Bronchial epithelial cell (primary cell): ENCODE data around the gene PSEN1. TPM values are rescaled to one million over a fixed set of nuclear protein-coding genes. Genes with fewer than 3 reads are reported as not detected.
A peak's percentile ranks its signal among the peaks of the same experiment; 100 is the strongest.

Source experiments
- DNase-seq: peaks from one replicate; pipeline ENCODE4 v3.0.0-alpha.2; 2010; ENCODE audit warnings: low read depth
- FAIRE-seq: peaks from 2 replicates; lab custom pipeline; 2011; peaks lifted over from hg19 to GRCh38; lab: Jason Lieb, UNC
- H3K27me3 ChIP-seq: 2 replicates; pipeline ENCODE4 v1.5.1; 2011; ENCODE audit warnings: low read length; ENCODE audit not compliant: control insufficient read depth, insufficient read depth
- H3K36me3 ChIP-seq: 2 replicates; pipeline ENCODE4 v1.5.1; 2011; ENCODE audit warnings: low read length; ENCODE audit not compliant: control insufficient read depth, insufficient read depth
- H3K4me3 ChIP-seq: 2 replicates; pipeline ENCODE4 v1.5.1; 2011; ENCODE audit warnings: mild to moderate bottlenecking, low read depth, low read length, control low read depth
- CTCF ChIP-seq: IDR thresholded peaks from 2 replicates; pipeline ENCODE4 v1.5.1; 2011; ENCODE audit warnings: mild to moderate bottlenecking, moderate library complexity, low read length, control low read depth, inconsistent platforms; ENCODE audit not compliant: insufficient read depth, severe bottlenecking
- total RNA-seq: library from RNA; depleted of rRNA; stranded (reverse); fragments of >200 nt; gene quantifications from 2 replicates; pipeline ENCODE4 v1.2.1, GENCODE V29; 2014

PSEN1 gene
- total RNA-seq, 1 donor from 2014 or later: 86.1 TPM

DNA sequence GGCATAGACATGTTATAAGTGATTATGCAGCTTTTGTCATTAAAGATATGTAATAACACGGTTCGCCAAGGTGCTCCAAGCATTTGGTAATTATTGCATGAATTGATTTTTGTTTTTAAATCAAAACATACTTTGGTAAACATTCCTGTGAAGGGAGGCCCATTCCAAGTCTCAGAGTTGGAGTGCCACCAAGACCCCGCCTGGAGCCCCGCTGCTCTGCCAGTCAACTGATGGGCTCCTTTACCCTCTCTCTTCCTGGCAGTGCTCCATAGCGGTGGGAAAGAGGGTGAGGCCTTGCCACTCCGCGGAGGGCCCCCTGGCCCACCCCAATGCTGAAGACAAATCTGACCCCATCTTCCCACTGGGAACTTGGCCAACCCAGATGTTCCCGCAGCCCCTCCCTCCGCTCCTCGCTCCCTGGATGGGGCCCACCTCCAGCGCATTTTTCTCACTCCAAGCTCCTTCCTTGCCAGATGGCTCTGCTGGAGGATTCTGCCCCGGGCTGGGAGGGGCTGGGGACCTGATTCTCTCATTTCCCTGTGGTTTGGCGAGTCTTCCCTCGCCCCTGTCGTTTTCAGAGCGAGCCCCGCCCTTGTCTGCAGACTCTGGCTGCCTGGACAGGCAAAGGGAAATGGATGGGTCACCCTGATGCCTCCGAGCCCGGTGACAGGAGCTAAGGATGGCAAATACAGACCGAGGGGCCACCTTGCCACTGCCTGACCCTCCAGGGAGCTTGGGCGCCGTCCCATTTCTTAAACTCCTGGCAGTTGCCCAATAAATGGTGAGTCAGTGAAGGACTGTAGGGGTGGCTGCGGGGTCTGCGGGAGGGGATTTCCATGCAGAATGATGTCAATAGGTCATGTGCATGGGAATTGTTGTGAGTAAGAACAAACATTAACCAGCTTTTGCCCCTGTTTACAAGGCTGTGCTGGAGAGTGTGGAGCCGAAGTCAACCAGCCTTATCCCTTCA lies 91.8 kb downstream of the PSEN1 start:
- FAIRE-seq (no peak), DNase-seq (peak; percentile 87)
- H3K4me3 ChIP-seq: no peak overlapping the region
- peaks cover 1% of the 10 kb centered on the region for H3K27me3 ChIP-seq
- no peak for TF ChIP-seq CTCF
- H3K36me3 ChIP-seq: no peaks in the 10 kb centered on the region

GRCh38 chr14:73230051-73230450 lies 93.7 kb downstream of the PSEN1 start:
- no peak for FAIRE-seq

GRCh38 chr14:73231981-73232851 lies 95.9 kb downstream of the PSEN1 start:
- H3K4me3 ChIP-seq: no peak overlapping the region
- no peak for FAIRE-seq
- DNase-seq: no peak
- no peaks in the 10 kb centered on the region for H3K36me3 ChIP-seq
- peaks cover 11% of the 10 kb centered on the region for H3K27me3 ChIP-seq
- TF ChIP-seq CTCF: peak; percentile 39

More at GRCh38 chr14:73230051-73230450, 93.7 kb downstream of the PSEN1 start:
- DNase-seq: no peak
- no peak overlapping the region for H3K4me3 ChIP-seq
- peaks cover 3% of the 10 kb centered on the region for H3K27me3 ChIP-seq
- H3K36me3 ChIP-seq: no peaks in the 10 kb centered on the region
- no peak for TF ChIP-seq CTCF

DNA sequence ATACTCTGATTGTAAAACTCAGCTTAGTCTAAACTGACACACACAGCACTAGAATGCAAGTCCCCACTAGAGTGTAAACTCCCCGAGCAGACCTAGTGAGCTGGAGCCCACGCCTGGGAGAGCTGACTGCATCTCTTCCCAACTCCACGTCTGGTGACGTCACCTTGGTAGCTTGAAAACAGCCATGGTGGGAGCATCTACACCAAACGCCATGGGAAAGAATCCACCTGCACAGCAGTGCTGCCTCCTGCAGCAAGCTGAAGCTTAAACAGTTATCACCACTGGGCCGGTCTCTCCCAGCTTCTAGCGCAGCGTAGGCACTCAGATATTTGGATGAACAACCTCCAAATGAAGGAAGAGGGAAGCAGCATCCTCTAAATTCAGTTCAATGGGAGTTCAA lies 96.7 kb downstream of the PSEN1 start:
- FAIRE-seq (peak; percentile 7), DNase-seq (no peak)
- Histone ChIP-seq H3K36me3 (no peaks in the 10 kb centered on the region), H3K27me3 (peaks cover 12% of the 10 kb centered on the region), H3K4me3 (no peak overlapping the region)
- no peak for TF ChIP-seq CTCF

GRCh38 chr14:73233564-73233963 lies 97.3 kb downstream of the PSEN1 start:
- Histone ChIP-seq H3K27me3 (peaks cover 12% of the 10 kb centered on the region), H3K4me3 (no peak overlapping the region), H3K36me3 (no peaks in the 10 kb centered on the region)
- FAIRE-seq (peak; percentile 75), DNase-seq (no peak)
- TF ChIP-seq CTCF: no peak
